Peyer's patch (tissue), 4 donors: ENCODE measurements around the gene SPTSSB. TPM values are rescaled to one million over a fixed set of nuclear protein-coding genes. Genes with fewer than 3 reads are reported as not detected.

Experiments
- DNase-seq, 3 donors: peaks; one replicate each; pipeline ENCODE4 v3.0.0-alpha.2; 2017 to 2019
- H3K27ac ChIP-seq, 4 donors: fragments of 200-600 bp; sonication (generic); one replicate each; pipeline ENCODE4 v1.5.1; 2016 to 2019
- H3K27me3 ChIP-seq, 2 donors: fragments of 200-600 bp; sonication (generic); one replicate each; pipeline ENCODE4 v1.5.1; 2019
- H3K36me3 ChIP-seq, 3 donors: fragments of 200-600 bp; sonication (generic); one replicate each; pipeline ENCODE4 v1.5.1; 2016 to 2019
- H3K4me1 ChIP-seq, 4 donors: fragments of 200-600 bp; sonication (generic); one replicate each; pipeline ENCODE4 v1.5.1; 2016 to 2019
- H3K4me3 ChIP-seq, 4 donors: fragments of 200-600 bp; sonication (generic); 1 replicate in 3 of 4; 2 replicates in 1 of 4; pipeline ENCODE4 v1.5.1; 2016 to 2019; ENCODE audit warnings: mild to moderate bottlenecking in 1 of 4
- H3K9me3 ChIP-seq, 4 donors: fragments of 200-600 bp; sonication (generic); one replicate each; pipeline ENCODE4 v1.5.1; 2016 to 2019; ENCODE audit warnings: mild to moderate bottlenecking in 1 of 4
- CTCF ChIP-seq, 6 experiments: fragments of 450-650 bp in 4 of 6; fragments of 200-600 bp in 2 of 6; sonication (generic) in 1 of 6; IDR thresholded peaks; one replicate each; pipeline ENCODE4 v1.5.1; 2017 to 2019; ENCODE audit warnings: antibody characterized with exemption in 6 of 6, mild to moderate bottlenecking in 3 of 6, moderate library complexity in 1 of 6
- POLR2A ChIP-seq, 2 donors: fragments of 450-650 bp; IDR thresholded peaks; one replicate each; pipeline ENCODE4 v1.5.1; 2017; ENCODE audit warnings: antibody characterized with exemption in 2 of 2, mild to moderate bottlenecking in 2 of 2, moderate library complexity in 2 of 2
- total RNA-seq, 4 donors: library from RNA; depleted of rRNA; stranded (reverse); fragments of >200 nt; gene quantifications; one replicate each; pipeline ENCODE4 v1.1.0, GENCODE V29; 2016

SPTSSB gene
- total RNA-seq, 4 donors from 2014 or later = not detected

- Histone ChIP-seq H3K4me1 (no peaks in the 10 kb centered on the region), H3K27me3 (no peaks in the 10 kb centered on the region), H3K27ac (no peak overlapping the region), H3K9me3 (no peaks in the 10 kb centered on the region), H3K4me3 (no peak overlapping the region), H3K36me3 (no peaks in the 10 kb centered on the region)
- DNase-seq = no peak
- TF ChIP-seq POLR2A (IDR thresholded peaks at IDR 0.05) = no peak
These were observed 34.7 kb downstream of the SPTSSB start for GRCh38 chr3:161336661-161337060.

GRCh38 chr3:161333696-161334095, 37.6 kb downstream of the SPTSSB start:
- Histone ChIP-seq H3K27me3 (no peaks in the 10 kb centered on the region), H3K27ac (no peak overlapping the region), H3K4me3 (no peak overlapping the region), H3K9me3 (no peaks in the 10 kb centered on the region), H3K4me1 (no peaks in the 10 kb centered on the region), H3K36me3 (no peaks in the 10 kb centered on the region)
- TF ChIP-seq CTCF (IDR thresholded peaks at IDR 0.05) (no peak), POLR2A (IDR thresholded peaks at IDR 0.05) (no peak)
- DNase-seq = no peak

GRCh38 chr3:161332792-161333191, 38.5 kb downstream of the SPTSSB start:
- Histone ChIP-seq H3K27me3 (no peaks in the 10 kb centered on the region), H3K36me3 (no peaks in the 10 kb centered on the region), H3K4me1 (no peaks in the 10 kb centered on the region)

GRCh38 chr3:161325059-161325458, 46.3 kb downstream of the SPTSSB start:
- TF ChIP-seq CTCF (IDR thresholded peaks at IDR 0.05) = no peak
- TF ChIP-seq POLR2A (IDR thresholded peaks at IDR 0.05) = no peak
- Histone ChIP-seq H3K4me1 (no peaks in the 10 kb centered on the region), H3K27me3 (no peaks in the 10 kb centered on the region), H3K9me3 (no peaks in the 10 kb centered on the region), H3K4me3 (no peak overlapping the region), H3K27ac (no peak overlapping the region), H3K36me3 (no peaks in the 10 kb centered on the region)
- no peak for DNase-seq

More at GRCh38 chr3:161332792-161333191, 38.5 kb downstream of the SPTSSB start:
- TF ChIP-seq CTCF (IDR thresholded peaks at IDR 0.05) (no peak), POLR2A (IDR thresholded peaks at IDR 0.05) (no peak)
- DNase-seq = no peak
- no peak overlapping the region for H3K27ac ChIP-seq
- no peaks in the 10 kb centered on the region for H3K9me3 ChIP-seq
- no peak overlapping the region for H3K4me3 ChIP-seq

- Histone ChIP-seq H3K27me3 (no peaks in the 10 kb centered on the region), H3K4me3 (no peak overlapping the region), H3K36me3 (no peaks in the 10 kb centered on the region), H3K4me1 (no peaks in the 10 kb centered on the region), H3K9me3 (no peaks in the 10 kb centered on the region), H3K27ac (no peak overlapping the region)
- DNase-seq = no peak
- TF ChIP-seq CTCF (IDR thresholded peaks at IDR 0.05) (no peak), POLR2A (IDR thresholded peaks at IDR 0.05) (no peak)
These were observed 47.2 kb downstream of the SPTSSB start for GRCh38 chr3:161323926-161324621.

GRCh38 chr3:161322781-161323568, 48.3 kb downstream of the SPTSSB start:
- Histone ChIP-seq H3K27me3 (no peaks in the 10 kb centered on the region), H3K9me3 (no peaks in the 10 kb centered on the region), H3K4me3 (no peak overlapping the region), H3K4me1 (no peaks in the 10 kb centered on the region), H3K36me3 (no peaks in the 10 kb centered on the region), H3K27ac (no peak overlapping the region)
- TF ChIP-seq POLR2A (IDR thresholded peaks at IDR 0.05) (no peak), CTCF (IDR thresholded peaks at IDR 0.05) (no peak)
- DNase-seq = no peak
